B cell (primary cell): ENCODE data around the gene SORL1.

Experiments
- EZH2 ChIP-seq: IDR thresholded peaks from 2 replicates; pipeline ENCODE4 v1.6.1; 2012; ENCODE audit warnings: borderline replicate concordance, low read depth, mild to moderate bottlenecking, moderate library complexity, low read length; ENCODE audit not compliant: insufficient read depth, poor library complexity, severe bottlenecking
- TF ChIP-seq, protein P1 (sequence below): fragments of 200-600 bp; IDR thresholded peaks from one replicate; pipeline ENCODE4 v1.8.0; 2022; ENCODE audit warnings: antibody characterized with exemption, mild to moderate bottlenecking

DNA sequence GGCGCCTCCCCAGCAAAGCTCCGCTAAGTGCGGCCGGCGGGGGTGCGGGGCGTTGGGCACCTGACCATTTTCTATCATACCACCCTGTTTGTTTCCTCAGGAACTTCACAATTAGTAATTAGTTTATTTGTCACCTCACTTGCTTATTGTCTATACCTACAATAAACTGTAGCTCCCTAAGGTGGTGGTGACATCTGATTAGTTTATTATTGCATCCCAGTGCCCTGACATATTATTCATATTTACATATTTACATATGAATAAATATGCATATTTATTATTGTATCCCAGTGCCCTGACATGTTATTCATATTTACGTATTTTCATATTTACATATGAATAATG lies 24.7 kb upstream of the SORL1 start:
- TF ChIP-seq EZH2: no peak
- TF ChIP-seq, protein P1, sequence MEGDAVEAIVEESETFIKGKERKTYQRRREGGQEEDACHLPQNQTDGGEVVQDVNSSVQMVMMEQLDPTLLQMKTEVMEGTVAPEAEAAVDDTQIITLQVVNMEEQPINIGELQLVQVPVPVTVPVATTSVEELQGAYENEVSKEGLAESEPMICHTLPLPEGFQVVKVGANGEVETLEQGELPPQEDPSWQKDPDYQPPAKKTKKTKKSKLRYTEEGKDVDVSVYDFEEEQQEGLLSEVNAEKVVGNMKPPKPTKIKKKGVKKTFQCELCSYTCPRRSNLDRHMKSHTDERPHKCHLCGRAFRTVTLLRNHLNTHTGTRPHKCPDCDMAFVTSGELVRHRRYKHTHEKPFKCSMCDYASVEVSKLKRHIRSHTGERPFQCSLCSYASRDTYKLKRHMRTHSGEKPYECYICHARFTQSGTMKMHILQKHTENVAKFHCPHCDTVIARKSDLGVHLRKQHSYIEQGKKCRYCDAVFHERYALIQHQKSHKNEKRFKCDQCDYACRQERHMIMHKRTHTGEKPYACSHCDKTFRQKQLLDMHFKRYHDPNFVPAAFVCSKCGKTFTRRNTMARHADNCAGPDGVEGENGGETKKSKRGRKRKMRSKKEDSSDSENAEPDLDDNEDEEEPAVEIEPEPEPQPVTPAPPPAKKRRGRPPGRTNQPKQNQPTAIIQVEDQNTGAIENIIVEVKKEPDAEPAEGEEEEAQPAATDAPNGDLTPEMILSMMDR: no peak
